Measurements from ENCODE around the gene PRTFDC1. TPM values are rescaled to one million over a fixed set of nuclear protein-coding genes. Genes with fewer than 3 reads are reported as not detected.

Gene PRTFDC1
- polyA plus RNA-seq, 1 donor (not counting 4 experiments of a cell fraction or from before 2014, with no cell fraction given): 2.2 TPM

GRCh38 chr10:24842856-24843255 lies 109.5 kb downstream of the PRTFDC1 start:
- no peaks in the 10 kb centered on the region for H3K36me3 ChIP-seq (ENCODE audit: control insufficient read depth in 2 of 2, extremely low read depth in 1 of 2, insufficient read depth in 2 of 2, low read length in 2 of 2)
- H3K9me3 ChIP-seq (ENCODE audit: control insufficient read depth, low read depth, low read length): no peaks in the 10 kb centered on the region
- H3K4me3 ChIP-seq (ENCODE audit: control insufficient read depth in 2 of 3, extremely low read depth in 1 of 3, insufficient read depth in 2 of 3, low read depth in 1 of 3, low read length in 3 of 3): no peak overlapping the region
- H4K20me1 ChIP-seq (ENCODE audit: control insufficient read depth, extremely low read depth, insufficient read depth, low read length): no peaks in the 10 kb centered on the region
- H3K27ac ChIP-seq (ENCODE audit: control insufficient read depth, insufficient read depth, low read length): no peak overlapping the region
- no peak overlapping the region for H3K4me2 ChIP-seq (ENCODE audit: control insufficient read depth, extremely low read depth, insufficient read depth, low read depth, low read length)
- no peaks in the 10 kb centered on the region for H3K79me2 ChIP-seq (ENCODE audit: control insufficient read depth, insufficient read depth, low read length)
- no peak overlapping the region for H2AFZ ChIP-seq (ENCODE audit: control insufficient read depth, low read length)
- DNase-seq (ENCODE audit: low read depth, low spot score): no peak
- no peak overlapping the region for H3K9ac ChIP-seq (ENCODE audit: control insufficient read depth, extremely low read depth, insufficient read depth, low read length)
- no peak for FAIRE-seq
- TF ChIP-seq EZH2 (IDR thresholded peaks at IDR 0.05; ENCODE audit: low read length) (no peak), CTCF (optimal IDR thresholded peaks at IDR 0.05 in 1 of 3, IDR thresholded peaks at IDR 0.05 in 1 of 3, conservative IDR thresholded peaks at IDR 0.05 in 1 of 3; ENCODE audit: extremely low read depth in 1 of 3, insufficient read depth in 2 of 3, low read length in 3 of 3) (no peak)
- no peaks in the 10 kb centered on the region for H3K9me1 ChIP-seq (ENCODE audit: control insufficient read depth, extremely low read depth, insufficient read depth, low read length)
- H3K27me3 ChIP-seq (ENCODE audit: control insufficient read depth, extremely low read depth, insufficient read depth, low read length): no peaks in the 10 kb centered on the region
- dilution Hi-C loops (cut with MboI; ENCODE audit: extremely low pct_ligation_motif_present, low sequenced_read_pairs): no loop called here
- H3K4me1 ChIP-seq (ENCODE audit: control insufficient read depth, extremely low read depth, insufficient read depth, low read length): no peaks in the 10 kb centered on the region

- TF ChIP-seq EZH2 (IDR thresholded peaks at IDR 0.05; ENCODE audit: low read length): no peak
- no peak for TF ChIP-seq CTCF (optimal IDR thresholded peaks at IDR 0.05 in 1 of 3, IDR thresholded peaks at IDR 0.05 in 1 of 3, conservative IDR thresholded peaks at IDR 0.05 in 1 of 3; ENCODE audit: extremely low read depth in 1 of 3, insufficient read depth in 2 of 3, low read length in 3 of 3)
- no peaks in the 10 kb centered on the region for H3K36me3 ChIP-seq (ENCODE audit: control insufficient read depth in 2 of 2, extremely low read depth in 1 of 2, insufficient read depth in 2 of 2, low read length in 2 of 2)
- DNase-seq (ENCODE audit: low read depth, low spot score) (no peak), FAIRE-seq (no peak)
- no peaks in the 10 kb centered on the region for H4K20me1 ChIP-seq (ENCODE audit: control insufficient read depth, extremely low read depth, insufficient read depth, low read length)
- H3K9me3 ChIP-seq (ENCODE audit: control insufficient read depth, low read depth, low read length): no peaks in the 10 kb centered on the region
- dilution Hi-C loops (cut with MboI; ENCODE audit: extremely low pct_ligation_motif_present, low sequenced_read_pairs): no loop called here
- H3K79me2 ChIP-seq (ENCODE audit: control insufficient read depth, insufficient read depth, low read length): no peaks in the 10 kb centered on the region
- no peak overlapping the region for H2AFZ ChIP-seq (ENCODE audit: control insufficient read depth, low read length)
- H3K27me3 ChIP-seq (ENCODE audit: control insufficient read depth, extremely low read depth, insufficient read depth, low read length): no peaks in the 10 kb centered on the region
- no peaks in the 10 kb centered on the region for H3K9me1 ChIP-seq (ENCODE audit: control insufficient read depth, extremely low read depth, insufficient read depth, low read length)
- H3K27ac ChIP-seq (ENCODE audit: control insufficient read depth, insufficient read depth, low read length): no peak overlapping the region
- H3K4me3 ChIP-seq (ENCODE audit: control insufficient read depth in 2 of 3, extremely low read depth in 1 of 3, insufficient read depth in 2 of 3, low read depth in 1 of 3, low read length in 3 of 3): no peak overlapping the region
- H3K9ac ChIP-seq (ENCODE audit: control insufficient read depth, extremely low read depth, insufficient read depth, low read length): no peak overlapping the region
- H3K4me2 ChIP-seq (ENCODE audit: control insufficient read depth, extremely low read depth, insufficient read depth, low read depth, low read length): no peak overlapping the region
- no peaks in the 10 kb centered on the region for H3K4me1 ChIP-seq (ENCODE audit: control insufficient read depth, extremely low read depth, insufficient read depth, low read length)
These were observed 110.9 kb downstream of the PRTFDC1 start for GRCh38 chr10:24841530-24841929.
